Activated CD8-positive, alpha-beta T cell treated with anti-CD3 and anti-CD28 coated beads for 36 hours (primary cell): Measurements from ENCODE around the gene NGRN. TPM values are rescaled to one million over a fixed set of nuclear protein-coding genes. Genes with fewer than 3 reads are reported as not detected.
A peak's percentile ranks its signal among the peaks of the same experiment; 100 is the strongest.

Experiments used
- ATAC-seq: fragments of 200-7000 bp; cut with Tn5 transposase; one replicate; pipeline ENCODE4 v1.10.0; 2021; ENCODE audit warnings: mild to moderate bottlenecking, moderate library complexity
- CTCF ChIA-PET: fragments of 350-600 bp; sonication (Branson Sonifier 250); formaldehyde crosslinking; loops from one replicate; lab custom pipeline; 2021; ENCODE audit warnings: antibody characterized with exemption; lab: Charles Lee
- POLR2A ChIA-PET: fragments of 350-600 bp; sonication (Branson Sonifier 250); formaldehyde crosslinking; loops from one replicate; lab custom pipeline; 2021; ENCODE audit warnings: antibody characterized with exemption; lab: Charles Lee
- DNase-seq: peaks from one replicate; pipeline ENCODE4 v3.0.0-alpha.2; 2020
- H3K27ac Mint-ChIP-seq: one replicate; pipeline ENCODE4 v1.8.0; 2021; ENCODE audit warnings: mild to moderate bottlenecking, mixed read lengths
- H3K27me3 Mint-ChIP-seq: one replicate; pipeline ENCODE4 v1.8.0; 2021; ENCODE audit warnings: mixed read lengths
- H3K36me3 Mint-ChIP-seq: one replicate; pipeline ENCODE4 v1.8.0; 2021; ENCODE audit warnings: low read depth, mixed read lengths
- H3K4me1 Mint-ChIP-seq: one replicate; pipeline ENCODE4 v1.8.0; 2021; ENCODE audit warnings: low read depth, mixed read lengths
- H3K4me3 Mint-ChIP-seq: one replicate; pipeline ENCODE4 v1.8.0; 2021; ENCODE audit warnings: mild to moderate bottlenecking, moderate library complexity, mixed read lengths
- H3K9me3 Mint-ChIP-seq: one replicate; pipeline ENCODE4 v1.8.0; 2021; ENCODE audit warnings: mixed read lengths
- CTCF ChIP-seq: fragments of 200-600 bp; IDR thresholded peaks from one replicate; pipeline ENCODE4 v1.8.0; 2022; ENCODE audit warnings: antibody characterized with exemption, mild to moderate bottlenecking
- intact Hi-C: fragments of 100-400 bp; cut with micrococcal nuclease; formaldehyde crosslinking; loops from one replicate; pipeline ENCODE4 v1.10.0; 2022
- total RNA-seq, 2 experiments: library from RNA; stranded (reverse); gene quantifications; one replicate each; pipeline ENCODE4 v1.2.3, GENCODE V29; 2021

NGRN gene
- total RNA-seq, 2 experiments from 2014 or later: 22.2 to 23.1 TPM

- intact Hi-C loops: no loop called here
- no peak for TF ChIP-seq CTCF
- ChIA-PET CTCF (interaction anchor here (1.3 to 6.0 kb wide), 15 partner anchors 14 to 567 kb away, joined by 4 to 90 read pairs (median 16); partner anchors contain the start of gene FES), POLR2A (interaction anchor here (0.6 to 0.8 kb wide), 2 partner anchors 95 to 318 kb away, joined by 3 read pairs; no protein-coding TSS in a partner anchor)
- no peak for ATAC-seq
- no peaks in the 10 kb centered on the region for H3K27me3 Mint-ChIP-seq
- H3K27ac Mint-ChIP-seq: no peak overlapping the region
- H3K4me3 Mint-ChIP-seq: no peak overlapping the region
- no peaks in the 10 kb centered on the region for H3K9me3 Mint-ChIP-seq
- no peak for DNase-seq
- no peaks in the 10 kb centered on the region for H3K36me3 Mint-ChIP-seq
- peaks cover 2% of the 10 kb centered on the region for H3K4me1 Mint-ChIP-seq
Measured at GRCh38 chr15:90318591-90318990, 53.1 kb downstream of the NGRN start.

- peak; percentile 97 for TF ChIP-seq CTCF
- ChIA-PET POLR2A (interaction anchor here (0.6 to 1.3 kb wide), 4 partner anchors 150 to 565 kb away, joined by 3 read pairs; no protein-coding TSS in a partner anchor), CTCF (interaction anchor here (0.6 to 6.0 kb wide), 100 partner anchors 9 to 612 kb away, joined by 3 to 90 read pairs (median 4); partner anchors contain the start of genes CIB1, FES, GDPGP1 and HDDC3)
- Mint-ChIP-seq H3K4me1 (peaks cover 2% of the 10 kb centered on the region), H3K9me3 (no peaks in the 10 kb centered on the region), H3K4me3 (no peak overlapping the region), H3K27me3 (no peaks in the 10 kb centered on the region), H3K27ac (no peak overlapping the region), H3K36me3 (no peaks in the 10 kb centered on the region)
- ATAC-seq (peak; percentile 99), DNase-seq (peak; percentile 77)
- intact Hi-C loops: loop anchor here (1.0 kb wide), 1 partner anchor 162 kb away; no protein-coding TSS in a partner anchor
Measured at GRCh38 chr15:90320062-90320884, 54.8 kb downstream of the NGRN start.

- Mint-ChIP-seq H3K27ac (no peak overlapping the region), H3K36me3 (no peaks in the 10 kb centered on the region), H3K4me1 (peaks cover 2% of the 10 kb centered on the region), H3K9me3 (no peaks in the 10 kb centered on the region), H3K4me3 (no peak overlapping the region), H3K27me3 (no peaks in the 10 kb centered on the region)
- intact Hi-C loops: loop anchor here (1.0 kb wide), 1 partner anchor 161 kb away; no protein-coding TSS in a partner anchor
- no peak for DNase-seq
- ATAC-seq: no peak
- CTCF ChIA-PET: interaction anchor here (0.7 to 6.0 kb wide), 54 partner anchors 8 to 565 kb away, joined by 3 to 90 read pairs (median 7); partner anchors contain the start of genes CIB1, FES, GDPGP1 and TTLL13
- POLR2A ChIA-PET: interaction anchor here (1.2 kb wide), 1 partner anchor 150 kb away, joined by 3 read pairs; no protein-coding TSS in a partner anchor
- no peak for TF ChIP-seq CTCF
Measured at GRCh38 chr15:90320885-90321278, 55.4 kb downstream of the NGRN start.

Other genes with a start within 250 kb of the NGRN start
- gene IDH2, start 163.2 kb upstream of the NGRN start, total RNA-seq: 100 to 1,000 TPM; 171 to 180 TPM
- gene SEMA4B, start 64.3 kb upstream of the NGRN start, total RNA-seq: 1 to 10 TPM; 5.3 to 6.2 TPM
- gene CIB1, start 31.7 kb upstream of the NGRN start, total RNA-seq: 100 to 1,000 TPM; 151 to 154 TPM
- 1 to 10 TPM; 5.2 to 6.4 TPM for gene GDPGP1, start 31.5 kb upstream of the NGRN start, total RNA-seq
- gene TTLL13, start 16.1 kb upstream of the NGRN start, total RNA-seq: 1 to 10 TPM in 1 of 2 experiments, under 1 TPM in 1; 0.20 to 1.1 TPM
- 1 to 10 TPM; 1.2 to 1.4 TPM for gene ZNF774, start 86.6 kb downstream of the NGRN start, total RNA-seq
- 100 to 1,000 TPM; 148 to 155 TPM for gene IQGAP1, start 122.6 kb downstream of the NGRN start, total RNA-seq